CD14-positive monocyte (primary cell): Measurements from ENCODE around the gene ESPNL. TPM values are rescaled to one million over a fixed set of nuclear protein-coding genes. Genes with fewer than 3 reads are reported as not detected.

Experiments used
- DNase-seq, 3 donors: peaks; one replicate each; pipeline ENCODE4 v3.0.0-alpha.2; 2011 to 2022
- H2AFZ ChIP-seq: 2 replicates; pipeline ENCODE4 v1.6.0; 2012; ENCODE audit warnings: mild to moderate bottlenecking, low read depth, low read length, inconsistent platforms; ENCODE audit not compliant: insufficient read depth, poor library complexity, severe bottlenecking
- H3K27ac ChIP-seq, 2 donors: 1 replicate in 1 of 2; 2 replicates in 1 of 2; pipeline ENCODE4 v1.5.1; 2012 to 2013; ENCODE audit warnings: low read length in 2 of 2, control low read depth in 1 of 2, inconsistent platforms in 1 of 2, low read depth in 1 of 2, mild to moderate bottlenecking in 1 of 2
- H3K27me3 ChIP-seq, 2 donors: one replicate each; pipeline versions ENCODE4 v1.6.0 to v1.6.1; 2011 to 2013; ENCODE audit warnings: low read length in 2 of 2; ENCODE audit not compliant: control insufficient read depth in 2 of 2, insufficient read depth in 2 of 2
- H3K36me3 ChIP-seq, 2 donors: replicated peaks in 1 of 2; 1 replicate in 1 of 2; 2 replicates in 1 of 2; pipeline versions ENCODE4 v1.5.1 to v1.6.1; 2012 to 2013; ENCODE audit warnings: low read length in 2 of 2, control low read depth in 1 of 2, inconsistent platforms in 1 of 2, mild to moderate bottlenecking in 1 of 2; ENCODE audit not compliant: insufficient read depth in 2 of 2, control insufficient read depth in 1 of 2
- H3K4me1 ChIP-seq, 2 donors: 1 replicate in 1 of 2; 2 replicates in 1 of 2; pipeline versions ENCODE4 v1.5.1 to v1.6.1; 2012 to 2013; ENCODE audit warnings: low read length in 2 of 2, control low read depth in 1 of 2, inconsistent platforms in 1 of 2, mild to moderate bottlenecking in 1 of 2, moderate library complexity in 1 of 2; ENCODE audit not compliant: insufficient read depth in 2 of 2, control insufficient read depth in 1 of 2
- H3K4me2 ChIP-seq: replicated peaks from 2 replicates; pipeline ENCODE3; 2012; ENCODE audit warnings: low read length, moderate library complexity, mild to moderate bottlenecking; ENCODE audit not compliant: poor library complexity, severe bottlenecking; ENCODE audit errors: extremely low read depth
- H3K4me3 ChIP-seq, 3 experiments: fragments of 200-600 bp in 1 of 3; sonication (generic) in 1 of 3; replicated peaks in 1 of 3; 1 replicate in 2 of 3; 2 replicates in 1 of 3; pipeline ENCODE4 v1.5.1; 2011 to 2013; ENCODE audit warnings: low read length in 3 of 3, mild to moderate bottlenecking in 3 of 3, control low read depth in 2 of 3, low read depth in 2 of 3, inconsistent platforms in 1 of 3, moderate library complexity in 1 of 3
- H3K79me2 ChIP-seq: 2 replicates; pipeline ENCODE4 v1.6.0; 2012; ENCODE audit warnings: mild to moderate bottlenecking, control low read depth, inconsistent platforms, low read length, moderate library complexity; ENCODE audit not compliant: insufficient read depth
- H3K9ac ChIP-seq: 2 replicates; pipeline ENCODE4 v1.6.0; 2017; ENCODE audit warnings: low read length, mild to moderate bottlenecking; ENCODE audit not compliant: insufficient read depth, poor library complexity, severe bottlenecking
- H3K9me3 ChIP-seq, 2 donors: replicated peaks in 1 of 2; 1 replicate in 1 of 2; 2 replicates in 1 of 2; pipeline versions ENCODE4 v1.5.1 to v1.6.1; 2012 to 2013; ENCODE audit warnings: low read length in 2 of 2, control low read depth in 1 of 2; ENCODE audit not compliant: control insufficient read depth in 1 of 2, insufficient read depth in 1 of 2
- H4K20me1 ChIP-seq: 2 replicates; pipeline ENCODE4 v1.6.0; 2012; ENCODE audit warnings: mild to moderate bottlenecking, low read length, control low read depth, moderate library complexity; ENCODE audit not compliant: insufficient read depth
- H3K27ac Mint-ChIP-seq, 7 donors: one replicate each; pipeline ENCODE4 v1.8.0; 2020; ENCODE audit warnings: mild to moderate bottlenecking in 7 of 7, mixed read lengths in 7 of 7, moderate library complexity in 6 of 7, inconsistent platforms in 2 of 7
- H3K27me3 Mint-ChIP-seq, 3 donors: one replicate each; pipeline ENCODE4 v1.8.0; 2021 to 2022; ENCODE audit warnings: low read depth in 3 of 3, mild to moderate bottlenecking in 3 of 3, mixed read lengths in 3 of 3, moderate library complexity in 3 of 3, inconsistent platforms in 1 of 3
- H3K36me3 Mint-ChIP-seq, 2 donors: one replicate each; pipeline ENCODE4 v1.8.0; 2020; ENCODE audit warnings: mixed read lengths in 2 of 2, inconsistent platforms in 1 of 2, mild to moderate bottlenecking in 1 of 2
- H3K4me1 Mint-ChIP-seq: one replicate; pipeline ENCODE4 v1.8.0; 2020; ENCODE audit warnings: mild to moderate bottlenecking, mixed read lengths
- H3K4me3 Mint-ChIP-seq, 2 donors: one replicate each; pipeline ENCODE4 v1.8.0; 2020; ENCODE audit warnings: mild to moderate bottlenecking in 2 of 2, mixed read lengths in 2 of 2, moderate library complexity in 1 of 2
- H3K9me3 Mint-ChIP-seq, 7 donors: one replicate each; pipeline ENCODE4 v1.8.0; 2020 to 2022; ENCODE audit warnings: mixed read lengths in 7 of 7, mild to moderate bottlenecking in 6 of 7, moderate library complexity in 6 of 7, inconsistent platforms in 2 of 7
- WGBS: methylation state at CpG from one replicate; pipeline ENCODE4 v1.1.5; 2013; ENCODE audit warnings: missing lambda C conversion rate; ENCODE audit not compliant: insufficient coverage; 5-methylcytosine and 5-hydroxymethylcytosine counted together
- intact Hi-C, 2 donors: fragments of 100-400 bp; cut with micrococcal nuclease; formaldehyde crosslinking; loops; one replicate each; pipeline versions ENCODE4 v1.15.0 to v1.15.1; 2023
- polyA plus RNA-seq, 3 donors: library from polyadenylated mRNA; depleted of rRNA in 1 of 3; unstranded in 2 of 3; stranded (reverse) in 1 of 3; fragments of 300-500 nt in 2 of 3; fragments of >200 nt in 1 of 3; fragmentation: Illumina TruSeq in 2 of 3; gene quantifications; 1 replicate in 2 of 3; 2 replicates in 1 of 3; pipeline ENCODE4 v1.2.3, GENCODE V29; 2012 to 2021
- TF ChIP-seq, protein P1 (sequence below): fragments of 200-600 bp; IDR thresholded peaks from one replicate; pipeline ENCODE4 v1.8.0; 2022; ENCODE audit warnings: antibody characterized with exemption, mild to moderate bottlenecking

The ESPNL gene
- polyA plus RNA-seq, 3 donors: not detected

DNA sequence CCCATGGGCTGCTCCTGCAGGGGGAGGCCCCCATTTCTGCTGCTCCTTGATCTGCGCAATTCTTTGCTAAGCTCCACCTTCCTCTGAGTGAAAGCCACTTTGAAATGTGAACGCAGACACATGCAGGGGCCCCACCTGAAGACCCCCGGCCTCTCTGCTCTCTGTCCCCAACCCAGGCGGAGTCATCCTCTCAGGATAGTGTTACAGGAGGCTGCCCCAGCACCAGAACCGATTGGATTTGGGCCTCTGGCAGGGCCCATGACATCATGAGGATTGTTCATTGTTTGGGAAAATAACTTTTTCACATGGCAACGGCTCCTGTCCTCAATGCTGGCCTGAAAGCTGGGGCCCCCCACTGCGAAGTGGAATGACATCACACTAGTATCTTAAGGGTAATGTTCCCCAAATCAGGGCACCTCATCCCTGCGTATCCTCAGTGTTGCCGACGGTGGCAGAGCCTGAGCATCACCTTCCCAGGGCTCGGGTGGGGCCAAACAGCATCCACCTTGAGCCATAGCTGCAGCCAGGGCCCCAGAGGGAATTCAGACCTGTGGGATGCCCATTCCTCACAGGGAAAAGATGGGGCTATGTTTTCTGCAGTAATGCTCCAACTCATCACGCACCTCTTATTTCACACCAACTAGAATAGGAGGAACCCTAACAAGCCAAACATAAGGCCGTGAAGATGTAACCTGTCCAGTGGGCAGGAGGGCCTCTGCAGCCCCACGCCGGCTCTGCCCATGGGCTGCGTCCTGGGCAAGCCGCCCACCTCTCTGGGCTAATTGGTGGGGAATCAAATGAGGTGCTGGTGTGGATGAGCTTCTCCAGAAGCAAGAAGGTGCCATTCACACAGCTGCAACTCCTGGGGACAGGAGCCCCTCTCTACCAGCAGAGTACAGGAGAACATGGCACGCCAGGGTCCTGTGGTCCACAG is 55.9 kb downstream of the ESPNL start:
- H3K27me3 Mint-ChIP-seq: peaks cover 24 to 35% (median 29%) of the 10 kb centered on the region in 3 donors
- H3K36me3 Mint-ChIP-seq: peaks cover 0 to 4% of the 10 kb centered on the region in 2 donors
- H3K9ac ChIP-seq: no peak overlapping the region
- H3K4me3 ChIP-seq: no peak overlapping the region
- H3K27ac Mint-ChIP-seq: no peak overlapping the region
- peaks cover 7 to 8% of the 10 kb centered on the region in 2 donors for H3K4me1 ChIP-seq
- peaks cover 0 to 7% of the 10 kb centered on the region in 2 donors for H3K9me3 ChIP-seq
- peaks cover 2 to 16% (median 5%) of the 10 kb centered on the region in 7 donors for H3K9me3 Mint-ChIP-seq
- H3K79me2 ChIP-seq: no peaks in the 10 kb centered on the region
- no peak overlapping the region for H3K4me3 Mint-ChIP-seq
- no peak for DNase-seq
- no peaks in the 10 kb centered on the region for H3K36me3 ChIP-seq
- no peak overlapping the region for H3K27ac ChIP-seq
- H2AFZ ChIP-seq: no peak overlapping the region
- WGBS: 90% methylated on average over 17 of the region's 18 CpGs
- H3K4me2 ChIP-seq: no peak overlapping the region
- no peaks in the 10 kb centered on the region for H4K20me1 ChIP-seq
- TF ChIP-seq, protein P1, sequence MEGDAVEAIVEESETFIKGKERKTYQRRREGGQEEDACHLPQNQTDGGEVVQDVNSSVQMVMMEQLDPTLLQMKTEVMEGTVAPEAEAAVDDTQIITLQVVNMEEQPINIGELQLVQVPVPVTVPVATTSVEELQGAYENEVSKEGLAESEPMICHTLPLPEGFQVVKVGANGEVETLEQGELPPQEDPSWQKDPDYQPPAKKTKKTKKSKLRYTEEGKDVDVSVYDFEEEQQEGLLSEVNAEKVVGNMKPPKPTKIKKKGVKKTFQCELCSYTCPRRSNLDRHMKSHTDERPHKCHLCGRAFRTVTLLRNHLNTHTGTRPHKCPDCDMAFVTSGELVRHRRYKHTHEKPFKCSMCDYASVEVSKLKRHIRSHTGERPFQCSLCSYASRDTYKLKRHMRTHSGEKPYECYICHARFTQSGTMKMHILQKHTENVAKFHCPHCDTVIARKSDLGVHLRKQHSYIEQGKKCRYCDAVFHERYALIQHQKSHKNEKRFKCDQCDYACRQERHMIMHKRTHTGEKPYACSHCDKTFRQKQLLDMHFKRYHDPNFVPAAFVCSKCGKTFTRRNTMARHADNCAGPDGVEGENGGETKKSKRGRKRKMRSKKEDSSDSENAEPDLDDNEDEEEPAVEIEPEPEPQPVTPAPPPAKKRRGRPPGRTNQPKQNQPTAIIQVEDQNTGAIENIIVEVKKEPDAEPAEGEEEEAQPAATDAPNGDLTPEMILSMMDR: no peak
- H3K4me1 Mint-ChIP-seq: peaks cover 15% of the 10 kb centered on the region
- peaks cover 7 to 33% of the 10 kb centered on the region in 2 donors for H3K27me3 ChIP-seq
- intact Hi-C loops: no loop called here

DNA sequence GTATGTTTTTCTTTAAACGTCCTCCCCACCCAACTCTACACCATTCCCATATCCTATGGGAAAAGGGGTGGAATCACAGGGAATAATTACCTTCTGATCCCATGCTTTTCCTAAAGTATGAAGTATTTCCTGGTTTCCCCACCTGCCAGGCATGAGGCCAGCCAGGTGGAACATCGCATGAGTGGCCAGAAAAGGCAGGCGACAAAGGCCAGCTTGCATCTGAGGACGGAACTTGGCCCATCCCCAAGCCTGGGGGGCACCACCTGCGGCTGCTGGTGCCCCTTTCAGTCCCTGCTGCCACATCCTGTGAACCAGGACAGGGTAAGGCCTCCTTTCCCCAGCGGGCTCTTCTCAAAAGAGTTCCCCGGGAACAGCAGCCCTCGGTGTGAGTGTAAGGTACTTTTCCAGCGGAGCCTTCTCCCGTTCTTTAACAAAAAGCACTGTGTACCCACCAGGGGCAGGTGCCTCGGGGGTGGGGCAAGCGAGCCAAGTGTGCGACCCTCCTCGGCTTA is 57.4 kb downstream of the ESPNL start:
- Mint-ChIP-seq H3K27me3 (peaks cover 28 to 49% (median 41%) of the 10 kb centered on the region in 3 donors), H3K9me3 (peaks cover 2 to 16% (median 5%) of the 10 kb centered on the region in 7 donors), H3K36me3 (peaks cover 0 to 4% of the 10 kb centered on the region in 2 donors), H3K27ac (no peak overlapping the region), H3K4me1 (peaks cover 15% of the 10 kb centered on the region), H3K4me3 (peak overlapping the region in 1 of 2 donors; percentile 37)
- peaks cover 7 to 8% of the 10 kb centered on the region in 2 donors for H3K4me1 ChIP-seq
- no peak for DNase-seq
- H3K9ac ChIP-seq: no peak overlapping the region
- no peaks in the 10 kb centered on the region for H4K20me1 ChIP-seq
- H3K9me3 ChIP-seq: peaks cover 0 to 7% of the 10 kb centered on the region in 2 donors
- intact Hi-C loops: no loop called here
- H3K27me3 ChIP-seq: peaks cover 7 to 43% of the 10 kb centered on the region in 2 donors
- no peaks in the 10 kb centered on the region for H3K79me2 ChIP-seq
- no peak overlapping the region for H3K27ac ChIP-seq
- no peaks in the 10 kb centered on the region for H3K36me3 ChIP-seq
- TF ChIP-seq, protein P1: no peak
- H3K4me2 ChIP-seq: no peak overlapping the region
- 90% methylated on average over 10 of the region's 14 CpGs for WGBS
- H3K4me3 ChIP-seq: no peak overlapping the region
- no peak overlapping the region for H2AFZ ChIP-seq
